HUES6 (cell line): ENCODE measurements around the gene BOD1L2.

Source experiments
- H3K27ac ChIP-seq: 2 replicates; pipeline ENCODE4 v1.7.0; 2013; ENCODE audit warnings: low read depth, mild to moderate bottlenecking, low read length, inconsistent platforms
- H3K27me3 ChIP-seq: 2 replicates; pipeline ENCODE4 v1.6.1; 2013; ENCODE audit warnings: low read length; ENCODE audit not compliant: control insufficient read depth, insufficient read depth
- H3K36me3 ChIP-seq: 2 replicates; pipeline ENCODE4 v1.6.1; 2013; ENCODE audit warnings: low read length; ENCODE audit not compliant: control insufficient read depth, insufficient read depth
- H3K4me1 ChIP-seq: 2 replicates; pipeline ENCODE4 v1.6.1; 2013; ENCODE audit warnings: low read length; ENCODE audit not compliant: control insufficient read depth, insufficient read depth
- H3K4me3 ChIP-seq: 2 replicates; pipeline ENCODE4 v1.5.1; 2013; ENCODE audit warnings: low read depth, low read length
- H3K9ac ChIP-seq: one replicate; pipeline ENCODE4 v1.6.1; 2013; ENCODE audit warnings: mild to moderate bottlenecking, low read length
- H3K9me3 ChIP-seq: 2 replicates; pipeline ENCODE4 v1.6.1; 2013; ENCODE audit warnings: low read depth, low read length; ENCODE audit not compliant: control insufficient read depth, insufficient read depth

The BOD1L2 gene

DNA sequence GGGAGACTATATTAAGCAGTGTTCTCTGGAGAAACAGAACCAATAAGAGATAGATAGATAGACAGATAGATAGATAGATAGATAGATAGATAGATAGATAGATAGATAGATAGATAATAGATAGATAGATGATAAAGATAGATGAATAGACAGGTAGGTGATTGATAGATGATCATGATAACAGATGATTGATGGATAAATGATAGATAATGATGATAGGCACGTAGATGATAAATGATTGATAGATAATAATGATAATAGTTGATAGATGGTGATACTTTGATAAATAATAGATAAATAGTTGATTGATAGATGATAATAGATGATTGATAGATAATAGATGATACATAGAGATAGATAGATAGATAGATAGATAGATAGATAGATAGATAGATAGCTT lies 48.5 kb downstream of the BOD1L2 start:
- H3K4me1 ChIP-seq = no peaks in the 10 kb centered on the region
- H3K4me3 ChIP-seq = no peak overlapping the region
- no peak overlapping the region for H3K27ac ChIP-seq
- H3K9ac ChIP-seq = no peak overlapping the region
- H3K9me3 ChIP-seq = no peaks in the 10 kb centered on the region
- H3K27me3 ChIP-seq = no peaks in the 10 kb centered on the region
- H3K36me3 ChIP-seq = no peaks in the 10 kb centered on the region

DNA sequence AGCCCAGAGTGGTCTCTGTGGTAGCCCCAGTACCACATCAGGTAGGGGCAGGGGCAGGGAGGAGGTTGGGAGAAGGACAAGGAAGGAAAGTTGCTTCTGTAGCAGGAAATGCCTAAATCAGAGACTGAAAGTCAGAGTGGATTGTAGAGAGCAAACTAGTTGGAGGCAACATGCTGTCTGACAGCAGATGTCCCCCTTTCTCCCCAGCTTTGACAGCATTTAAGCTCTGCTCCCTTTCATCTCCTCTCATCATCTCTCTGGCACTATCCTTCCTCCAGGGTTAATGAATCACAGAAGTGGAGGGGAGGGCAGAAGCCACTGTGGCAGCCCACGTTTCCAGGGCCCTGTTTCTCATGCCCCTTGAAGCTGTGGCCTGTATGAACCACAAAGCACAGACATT lies 50.4 kb downstream of the BOD1L2 start:
- Histone ChIP-seq H3K9ac (no peak overlapping the region), H3K9me3 (no peaks in the 10 kb centered on the region), H3K4me3 (no peak overlapping the region), H3K36me3 (no peaks in the 10 kb centered on the region), H3K27ac (no peak overlapping the region), H3K4me1 (no peaks in the 10 kb centered on the region), H3K27me3 (no peaks in the 10 kb centered on the region)

DNA sequence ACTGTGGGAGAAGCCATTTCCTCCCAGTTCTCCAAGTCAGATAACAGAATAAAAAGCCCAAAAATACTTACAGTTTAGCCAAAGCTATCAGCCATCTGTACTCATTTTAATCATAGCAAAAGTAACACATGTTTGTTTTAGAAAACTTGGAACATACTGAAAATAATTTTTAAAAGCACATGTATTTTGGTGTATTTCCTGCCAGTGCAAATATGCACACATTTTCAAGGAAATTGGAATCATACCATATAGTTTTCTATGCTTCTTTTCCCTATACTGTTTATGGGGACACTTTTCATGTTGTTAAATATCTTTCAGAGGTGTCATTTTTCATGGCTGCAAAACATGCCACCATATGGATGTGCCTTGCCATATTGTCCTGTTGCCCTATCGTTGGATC lies 51.2 kb downstream of the BOD1L2 start:
- Histone ChIP-seq H3K27me3 (no peaks in the 10 kb centered on the region), H3K9me3 (no peaks in the 10 kb centered on the region), H3K36me3 (no peaks in the 10 kb centered on the region), H3K27ac (no peak overlapping the region), H3K9ac (no peak overlapping the region), H3K4me1 (no peaks in the 10 kb centered on the region), H3K4me3 (no peak overlapping the region)
